NCI-H524 treated with DMSO at 0.1 percent for 48 hours (cell line): Measurements from ENCODE around the gene OR2A12.
"Not testable (repeated sequence)": the region's sequence is repeated elsewhere in the genome, so short reads cannot be mapped to it uniquely, and the experiment has no call there.

Source experiments
- DNase-seq: peaks from one replicate; lab custom pipeline; 2025; lab: John Stamatoyannopoulos, UW

OR2A12 gene

DNA sequence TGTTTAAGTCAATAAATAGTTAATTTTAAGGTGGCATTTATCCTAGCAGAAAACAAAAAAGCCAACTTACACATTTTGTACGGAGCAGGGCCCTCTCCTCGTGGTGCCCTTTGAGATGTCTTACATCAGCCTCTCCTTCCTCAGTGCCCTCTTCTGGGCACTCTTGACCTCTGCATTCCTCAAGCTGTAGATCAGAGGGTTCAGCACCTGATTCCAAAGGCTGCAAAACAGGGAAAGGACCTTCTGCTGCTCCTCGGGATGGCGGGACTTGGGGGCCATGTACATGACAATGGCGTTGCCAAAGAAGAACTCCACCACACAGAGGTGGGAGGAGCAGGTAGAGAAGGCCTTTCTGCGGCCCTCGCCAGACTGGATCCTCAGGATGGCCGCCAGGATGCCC lies 32.3 kb downstream of the OR2A12 start:
- DNase-seq, result no peak

DNA sequence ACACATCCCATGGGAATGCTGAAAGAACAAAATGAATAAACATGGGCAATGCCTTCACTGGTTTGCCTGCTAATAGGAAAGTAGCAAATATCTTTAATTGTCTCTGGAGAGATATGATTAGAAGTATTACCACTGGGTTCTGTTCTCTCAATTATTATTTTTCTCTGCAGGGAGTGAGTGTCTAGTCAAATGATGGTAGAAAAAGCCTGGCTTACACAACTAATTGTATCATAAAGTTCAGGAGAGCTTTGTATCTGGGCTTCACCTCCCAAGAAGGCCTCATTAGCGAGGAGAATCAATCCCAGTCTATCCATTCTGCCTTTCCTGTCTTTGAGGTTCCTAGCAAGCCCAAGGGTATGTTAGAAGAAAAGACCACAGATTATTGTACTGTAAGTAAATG lies 36.8 kb downstream of the OR2A12 start, which contains the start of gene OR2A14:
OR2A14 (plus strand) TSS at position 301 of the 400 bp plus-strand sequence. CDS start 5,937 bp downstream, outside the sequence.
- no peak for DNase-seq

DNA sequence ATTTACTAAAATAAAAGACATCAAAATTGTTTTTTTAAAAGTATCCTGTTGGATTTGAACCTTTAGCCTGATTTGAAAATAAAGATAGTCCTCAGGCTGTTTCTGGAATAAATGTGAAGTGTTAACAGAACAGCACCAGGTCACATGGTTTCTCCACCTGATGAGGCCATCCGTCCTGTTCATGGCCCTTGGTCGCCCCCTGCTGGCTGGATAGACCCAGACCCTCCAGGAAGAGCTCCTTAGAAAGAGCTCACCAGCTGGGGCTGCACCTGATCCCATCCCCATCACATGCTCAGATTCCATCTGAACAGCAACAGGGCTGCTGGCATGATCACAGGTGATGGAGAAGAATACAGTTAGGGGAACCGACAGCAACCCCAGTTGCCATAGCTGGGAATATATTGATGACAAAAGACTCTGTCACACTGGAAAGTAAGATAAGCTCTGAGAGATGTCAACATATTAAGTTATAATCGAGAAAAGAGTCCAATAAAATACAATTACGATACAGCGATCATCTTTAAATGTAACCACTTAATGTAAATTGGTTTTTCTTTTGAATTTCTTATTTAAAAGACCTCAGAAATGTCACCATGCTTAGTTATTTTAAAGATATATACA lies 41.7 kb downstream of the OR2A12 start:
- peak; percentile 11 for DNase-seq

DNA sequence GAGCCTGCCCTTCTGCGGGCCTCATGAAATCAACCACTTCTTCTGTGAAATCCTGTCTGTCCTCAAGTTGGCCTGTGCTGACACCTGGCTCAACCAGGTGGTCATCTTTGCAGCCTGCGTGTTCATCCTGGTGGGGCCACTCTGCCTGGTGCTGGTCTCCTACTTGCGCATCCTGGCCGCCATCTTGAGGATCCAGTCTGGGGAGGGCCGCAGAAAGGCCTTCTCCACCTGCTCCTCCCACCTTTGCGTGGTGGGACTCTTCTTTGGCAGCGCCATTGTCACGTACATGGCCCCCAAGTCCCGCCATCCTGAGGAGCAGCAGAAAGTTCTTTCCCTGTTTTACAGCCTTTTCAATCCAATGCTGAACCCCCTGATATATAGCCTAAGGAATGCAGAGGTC lies 43.5 kb downstream of the OR2A12 start:
- DNase-seq, result not testable (repeated sequence)

DNA sequence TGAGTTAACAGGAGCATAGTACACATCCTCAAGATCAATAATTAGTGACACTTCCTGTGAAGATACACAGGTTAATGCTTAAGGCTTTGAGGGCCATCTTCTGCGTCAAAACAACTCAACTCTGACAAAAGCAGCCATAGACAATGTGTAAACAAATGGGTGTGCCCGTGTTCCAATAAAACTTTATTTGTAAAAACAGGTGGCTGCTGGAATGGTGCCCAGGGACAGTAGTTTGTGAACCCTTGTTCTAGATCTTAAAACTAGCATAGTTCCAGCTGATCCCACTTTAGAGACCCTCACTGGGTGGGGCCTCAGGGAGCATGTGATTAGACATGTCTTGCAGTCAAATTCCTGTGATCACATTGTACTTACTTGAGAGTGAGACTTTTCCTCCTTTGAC lies 44.7 kb downstream of the OR2A12 start:
- DNase-seq, result no peak

DNA sequence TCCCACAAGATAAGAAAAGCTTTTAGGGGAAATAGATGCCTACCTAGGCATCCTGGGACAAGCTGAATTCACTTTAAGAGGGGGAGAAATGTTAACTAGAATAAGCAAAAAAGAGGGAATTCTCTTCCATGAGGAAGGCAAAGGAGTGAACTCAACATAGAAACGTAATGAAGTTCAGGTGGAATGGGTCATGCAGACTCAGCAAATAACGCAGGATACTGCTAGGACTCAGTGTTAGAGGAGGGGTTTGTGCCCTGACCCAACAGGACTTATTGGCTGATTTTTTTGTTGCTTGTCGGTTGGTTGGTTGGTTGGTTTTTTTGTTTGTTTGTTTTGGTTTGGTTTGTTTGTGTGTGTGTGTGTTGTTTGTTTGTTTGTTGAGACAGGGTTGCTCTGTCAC lies 46.2 kb downstream of the OR2A12 start:
- DNase-seq, result no peak

DNA sequence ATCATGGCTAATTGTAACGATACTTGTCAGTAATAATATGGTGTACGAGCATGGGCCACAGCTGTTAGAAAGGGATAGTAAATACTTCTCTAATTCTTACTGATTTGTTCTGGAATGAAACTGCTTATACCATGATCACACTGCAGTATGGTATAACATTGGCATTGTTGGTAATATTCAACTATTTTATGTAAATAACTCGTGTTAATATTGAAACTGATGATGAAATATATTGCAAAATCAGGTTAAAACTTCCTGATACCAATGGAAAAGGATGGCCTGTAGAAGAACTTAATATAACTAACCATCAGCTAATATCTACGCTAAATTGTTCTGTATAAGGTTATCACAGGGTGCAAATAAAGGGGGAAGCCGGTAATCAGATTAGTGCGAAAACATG lies 47.2 kb downstream of the OR2A12 start:
- no peak for DNase-seq

DNA sequence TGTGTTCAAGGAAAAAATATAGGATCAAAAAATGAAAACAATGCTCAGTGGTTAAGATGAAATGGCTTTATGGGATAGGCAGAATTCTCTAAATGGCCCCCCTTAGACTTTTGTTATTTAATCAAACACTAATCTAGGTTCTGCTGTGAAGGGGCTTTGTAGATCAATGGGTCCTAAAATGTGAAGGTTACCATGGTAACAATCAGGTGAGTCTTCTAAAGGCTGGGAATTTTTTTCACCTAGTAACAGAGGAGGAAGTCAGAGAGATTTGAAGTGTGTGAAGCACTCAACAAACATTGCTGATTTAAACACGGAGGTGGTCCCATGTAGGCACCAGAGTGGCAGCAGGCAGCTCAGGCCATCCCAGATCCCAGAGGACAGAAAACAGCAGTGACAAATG lies 48.0 kb downstream of the OR2A12 start:
- DNase-seq, result no peak

DNA sequence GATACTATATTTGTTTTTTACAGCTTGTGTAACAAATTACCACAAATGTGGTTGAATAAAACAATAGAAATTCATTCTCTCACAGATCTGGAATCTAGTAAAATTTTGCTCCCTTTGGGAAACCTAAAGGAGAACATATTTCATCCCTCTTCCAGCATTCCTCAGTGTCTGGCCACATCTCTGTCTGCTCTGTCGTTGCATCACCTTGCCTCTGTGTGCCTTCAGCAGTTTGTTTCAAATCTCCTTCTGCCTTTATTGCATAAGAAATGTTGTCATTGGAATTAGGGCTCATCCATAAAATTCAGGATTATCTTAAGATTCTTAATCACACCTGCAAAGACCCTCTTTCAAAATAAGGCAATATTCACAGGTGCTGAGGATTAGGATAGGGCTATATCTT lies 51.4 kb downstream of the OR2A12 start:
- DNase-seq, result no peak

DNA sequence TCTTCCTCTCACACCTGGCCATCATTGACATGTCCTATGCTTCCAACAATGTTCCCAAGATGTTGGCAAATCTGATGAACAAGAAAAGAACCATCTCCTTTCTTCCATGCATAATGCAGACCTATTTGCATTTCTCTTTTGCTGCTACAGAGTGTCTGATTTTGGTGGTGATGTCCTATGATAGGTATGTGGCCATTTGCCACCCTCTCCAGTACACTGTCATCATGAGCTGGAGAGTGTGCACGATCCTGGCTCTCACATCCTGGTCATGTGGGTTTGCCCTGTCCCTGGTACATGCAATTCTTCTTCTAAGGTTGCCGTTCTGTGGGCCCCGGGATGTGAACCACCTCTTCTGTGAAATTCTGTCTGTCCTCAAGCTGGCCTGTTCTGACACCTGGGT lies 56.1 kb downstream of the OR2A12 start:
- no peak for DNase-seq

DNA sequence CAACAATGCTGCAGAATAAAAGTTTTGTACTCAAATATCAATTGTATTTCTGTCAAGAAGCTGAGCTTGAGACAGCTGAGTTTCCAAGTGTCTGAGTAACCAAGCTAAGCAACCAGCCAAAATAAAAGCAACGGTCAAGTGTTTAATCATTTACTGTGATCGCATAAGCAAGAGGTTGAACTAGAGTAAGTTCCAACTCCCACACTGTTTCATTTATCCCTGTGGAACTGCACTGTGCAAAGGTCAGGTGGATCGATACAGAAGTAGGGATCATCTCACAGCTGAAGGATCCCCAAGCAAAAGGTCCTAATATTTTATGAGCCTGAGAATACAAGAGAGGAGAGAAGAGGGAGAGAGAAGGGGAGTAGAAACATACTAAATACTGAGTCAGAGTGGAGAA lies 58.3 kb downstream of the OR2A12 start:
- DNase-seq, result no peak

DNA sequence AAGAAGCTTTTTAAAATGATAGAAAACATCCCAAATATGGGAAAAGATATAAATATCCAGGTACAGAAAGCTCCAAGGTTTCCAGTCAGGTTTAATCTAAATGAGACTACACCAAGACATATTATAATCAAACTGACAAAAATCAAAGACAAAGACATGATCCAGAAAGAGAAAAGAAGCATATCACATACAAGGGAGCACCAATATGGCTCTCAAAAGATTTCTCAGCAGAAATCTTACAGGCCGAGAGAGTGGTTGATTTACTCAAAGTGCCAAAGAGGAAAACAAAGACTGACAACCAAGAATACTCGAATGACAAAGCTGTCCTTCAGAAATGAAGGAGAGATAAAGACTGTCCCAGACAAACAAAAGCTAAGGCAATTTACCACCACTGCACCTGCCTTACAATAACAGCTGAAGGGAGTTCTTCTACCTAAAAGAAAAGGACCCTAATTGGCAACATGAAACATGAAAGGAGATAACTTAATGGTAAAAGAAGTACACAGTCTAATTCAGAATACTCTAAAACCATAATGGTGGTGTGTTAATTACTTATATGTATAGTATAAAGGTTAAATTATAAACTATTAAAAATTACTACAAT lies 62.2 kb downstream of the OR2A12 start:
- DNase-seq, result no peak
